ENCODE measurements around the gene UTP4. TPM values are rescaled to one million over a fixed set of nuclear protein-coding genes. Genes with fewer than 3 reads are reported as not detected.

Gene UTP4
- total and polyA plus RNA-seq, 2 of the 8 experiments (the other 6 are each of a cell fraction or from before 2014, with no cell fraction given) = 101 to 118 TPM

GRCh38 chr16:69165584-69165983 is 33.1 kb downstream of the UTP4 start:
- Histone ChIP-seq H4K5ac (ENCODE audit: insufficient read length, low read depth, low read length) (no peak overlapping the region), H4K20me1 (replicated peaks in 1 of 2; ENCODE audit: control insufficient read depth in 1 of 2, insufficient read depth in 2 of 2, low read length in 2 of 2) (no peaks in the 10 kb centered on the region), H3K36me3 (ENCODE audit: control insufficient read depth in 2 of 4, insufficient read depth in 4 of 4, low read length in 3 of 4) (peaks cover 35 to 77% (median 59%) of the 10 kb centered on the region in 4 experiments), H3K4me2 (ENCODE audit: insufficient read depth in 1 of 2, low read depth in 2 of 2, low read length in 2 of 2) (no peak overlapping the region), H2AK5ac (ENCODE audit: low read depth, low read length) (no peak overlapping the region), H4K8ac (ENCODE audit: extremely low read depth, insufficient read depth, low read length) (no peak overlapping the region), H3K9ac (replicated peaks in 1 of 4; ENCODE audit: extremely low read depth in 1 of 4, low read depth in 3 of 4, low read length in 3 of 4) (no peak overlapping the region), H4K91ac (replicated peaks; ENCODE audit: insufficient read length, low read length) (no peak overlapping the region), H3K23me2 (ENCODE audit: low read depth, low read length) (no peaks in the 10 kb centered on the region), H3K56ac (replicated peaks; ENCODE audit: insufficient read length, low read depth, low read length) (no peak overlapping the region), H3K27ac (ENCODE audit: low read depth, low read length) (no peak overlapping the region), H3K18ac (ENCODE audit: extremely low read depth, low read length) (no peak overlapping the region), H3K79me1 (ENCODE audit: low read depth, low read length) (no peaks in the 10 kb centered on the region), H3K14ac (ENCODE audit: insufficient read length) (no peak overlapping the region), H2BK20ac (ENCODE audit: low read length) (no peak overlapping the region), H2BK5ac (ENCODE audit: low read depth, low read length) (no peak overlapping the region), H2BK120ac (replicated peaks; ENCODE audit: low read depth, low read length) (no peak overlapping the region), H2BK15ac (ENCODE audit: low read length) (no peak overlapping the region), H2BK12ac (ENCODE audit: low read depth, low read length) (no peak overlapping the region), H3K4me3 (ENCODE audit: extremely low read depth in 1 of 4, insufficient read depth in 2 of 4, low read depth in 3 of 4, low read length in 4 of 4) (no peak overlapping the region), H2AFZ (ENCODE audit: low read length) (no peak overlapping the region), H3K4me1 (replicated peaks in 1 of 4; ENCODE audit: control insufficient read depth in 3 of 4, insufficient read depth in 4 of 4, low read length in 3 of 4) (no peaks in the 10 kb centered on the region; a peak in 1 of 7 replicates), H3K4ac (replicated peaks; ENCODE audit: insufficient read length, low read depth, low read length) (no peak overlapping the region), H3K23ac (ENCODE audit: insufficient read length) (no peak overlapping the region), H3K27me3 (replicated peaks in 1 of 4; ENCODE audit: control insufficient read depth in 3 of 4, extremely low read depth in 1 of 4, insufficient read depth in 3 of 4, low read length in 3 of 4) (no peaks in the 10 kb centered on the region), H3K9me3 (ENCODE audit: insufficient read depth in 2 of 2, low read depth in 1 of 2, low read length in 1 of 2) (no peaks in the 10 kb centered on the region), H3K79me2 (ENCODE audit: control insufficient read depth in 1 of 2, insufficient read depth in 2 of 2, low read length in 2 of 2) (no peaks in the 10 kb centered on the region)
- ChIA-PET POLR2A (ENCODE audit: partially characterized antibody) (interaction anchor here (1.1 to 1.5 kb wide), 2 partner anchors 30 to 157 kb away, joined by 3 read pairs; no protein-coding TSS in a partner anchor), CTCF (ENCODE audit: partially characterized antibody) (interaction anchor here (2.0 to 6.9 kb wide), 2 partner anchors 16 to 120 kb away, joined by 7 to 50 read pairs; no protein-coding TSS in a partner anchor)
- 92% methylated on average over 6 of the region's 6 CpGs; no CpG with 5 or more reads in 1 of the 2 experiments for WGBS, 2 experiments (ENCODE audit: extremely low coverage in 1 of 2, insufficient coverage in 1 of 2, insufficient read length in 1 of 2, insufficient replicate concordance in 2 of 2, low coverage in 1 of 2, low lambda C conversion rate in 2 of 2, missing lambda C conversion rate in 1 of 2)
- DNase-seq (ENCODE audit: low read depth in 1 of 2, low spot score in 2 of 2) (no peak), FAIRE-seq (no peak)
- TF ChIP-seq SIN3A (conservative IDR thresholded peaks at IDR 0.05 in 1 of 2, IDR thresholded peaks at IDR 0.05 in 1 of 2; ENCODE audit: low read depth in 1 of 2, low read length in 2 of 2) = no peak
- TF ChIP-seq CEBPB (IDR thresholded peaks at IDR 0.05; ENCODE audit: low read depth, low read length) = no peak
- no peak for TF ChIP-seq PHF8 (conservative IDR thresholded peaks at IDR 0.05; ENCODE audit: low read depth, low read length)
- TF ChIP-seq CHD1 (IDR thresholded peaks at IDR 0.05; ENCODE audit: low read depth, low read length) = no peak
- no peak for TF ChIP-seq SP2 (IDR thresholded peaks at IDR 0.05; ENCODE audit: low read length)
- TF ChIP-seq BRCA1 (IDR thresholded peaks at IDR 0.05; ENCODE audit: low read depth, low read length) = no peak

Data from H1 (cell line).